Skeletal muscle tissue (tissue), 4 donors: Measurements from ENCODE around the gene XPO6. TPM values are rescaled to one million over a fixed set of nuclear protein-coding genes. Genes with fewer than 3 reads are reported as not detected.

Source experiments
- H3K27ac ChIP-seq: one replicate; pipeline ENCODE4 v1.7.0; 2013; ENCODE audit warnings: mild to moderate bottlenecking, low read depth, low read length, inconsistent platforms
- H3K27me3 ChIP-seq, 3 donors: one replicate each; pipeline ENCODE4 v1.7.0; 2013; ENCODE audit warnings: low read length in 3 of 3; ENCODE audit not compliant: control insufficient read depth in 3 of 3, insufficient read depth in 3 of 3
- H3K36me3 ChIP-seq, 3 donors: one replicate each; pipeline ENCODE4 v1.7.0; 2013; ENCODE audit warnings: low read length in 3 of 3; ENCODE audit not compliant: control insufficient read depth in 3 of 3, insufficient read depth in 3 of 3
- H3K4me1 ChIP-seq, 3 donors: one replicate each; pipeline ENCODE4 v1.7.0; 2013; ENCODE audit warnings: low read length in 3 of 3, mild to moderate bottlenecking in 3 of 3; ENCODE audit not compliant: control insufficient read depth in 3 of 3, insufficient read depth in 3 of 3
- H3K4me3 ChIP-seq, 3 donors: one replicate each; pipeline ENCODE4 v1.7.0; 2013; ENCODE audit warnings: low read length in 3 of 3
- H3K9ac ChIP-seq, 3 donors: one replicate each; pipeline ENCODE4 v1.7.0; 2013; ENCODE audit warnings: low read length in 3 of 3, mild to moderate bottlenecking in 3 of 3, moderate library complexity in 2 of 3, low read depth in 1 of 3
- H3K9me3 ChIP-seq, 3 donors: one replicate each; pipeline ENCODE4 v1.7.0; 2013; ENCODE audit warnings: low read length in 3 of 3; ENCODE audit not compliant: control insufficient read depth in 3 of 3
- total RNA-seq: library from RNA; depleted of rRNA; stranded (reverse); fragments of >200 nt; gene quantifications from one replicate; pipeline ENCODE4 v1.2.3, GENCODE V29; 2014
- donor health status: Osteomylitis.

XPO6 gene
- total RNA-seq, 1 donor from 2014 or later: 33.9 TPM

DNA sequence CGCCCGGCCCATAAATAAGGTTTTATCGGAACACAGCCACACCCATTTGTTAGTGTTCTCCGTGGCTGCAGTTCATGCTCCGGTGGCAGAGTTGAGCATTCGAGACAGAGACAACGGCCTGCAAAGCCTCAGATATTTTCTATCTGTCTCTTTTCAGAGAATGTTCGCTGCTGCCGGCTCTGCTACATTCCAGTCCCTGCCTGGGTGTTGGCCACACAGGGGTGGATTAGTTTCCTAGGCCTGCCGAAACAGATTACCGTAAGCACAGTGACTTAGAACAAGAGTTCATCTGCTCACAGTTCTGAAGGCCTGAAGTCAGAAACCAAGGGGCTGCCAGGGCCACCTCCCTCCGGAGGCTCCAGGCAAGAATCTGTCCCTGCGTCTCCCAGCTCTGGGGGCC, 129.1 kb downstream of the XPO6 start:
- H3K4me3 ChIP-seq: no peak overlapping the region
- no peaks in the 10 kb centered on the region for H3K36me3 ChIP-seq
- H3K27ac ChIP-seq: no peak overlapping the region
- H3K4me1 ChIP-seq: no peaks in the 10 kb centered on the region
- peaks cover 0 to 5% (median 0%) of the 10 kb centered on the region in 3 donors for H3K27me3 ChIP-seq
- no peaks in the 10 kb centered on the region for H3K9me3 ChIP-seq
- no peak overlapping the region for H3K9ac ChIP-seq

DNA sequence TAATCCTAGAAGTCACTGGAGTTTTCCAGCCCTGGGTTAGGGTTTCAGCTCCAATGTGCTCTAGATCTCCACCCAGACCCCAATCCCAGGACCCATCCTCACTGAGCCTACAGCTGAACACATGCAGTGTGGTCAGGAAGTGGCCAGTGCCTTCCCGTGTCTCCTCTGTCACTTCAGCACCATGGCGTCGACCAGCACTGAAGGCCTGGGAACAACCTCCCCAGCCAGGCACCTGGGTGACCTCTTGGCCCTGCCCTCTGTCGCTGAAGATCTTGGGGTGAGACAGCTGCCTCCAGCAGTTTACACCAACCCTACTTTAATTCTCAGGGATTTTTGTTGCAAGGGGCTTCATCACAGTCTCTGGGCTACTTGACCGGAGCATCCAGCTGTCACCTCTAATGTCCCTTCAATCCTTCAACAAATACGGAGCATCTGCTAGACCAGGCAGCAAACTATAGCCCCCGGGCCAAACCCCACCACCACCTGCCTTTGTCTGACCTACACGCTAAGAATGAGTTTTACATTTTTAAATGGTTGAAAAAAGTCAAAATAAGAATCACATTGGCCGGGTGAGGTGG, 130.3 kb downstream of the XPO6 start:
- Histone ChIP-seq H3K4me1 (no peaks in the 10 kb centered on the region), H3K36me3 (no peaks in the 10 kb centered on the region), H3K27me3 (peaks cover 0 to 5% (median 0%) of the 10 kb centered on the region in 3 donors), H3K9ac (no peak overlapping the region), H3K9me3 (no peaks in the 10 kb centered on the region), H3K4me3 (no peak overlapping the region), H3K27ac (no peak overlapping the region)

DNA sequence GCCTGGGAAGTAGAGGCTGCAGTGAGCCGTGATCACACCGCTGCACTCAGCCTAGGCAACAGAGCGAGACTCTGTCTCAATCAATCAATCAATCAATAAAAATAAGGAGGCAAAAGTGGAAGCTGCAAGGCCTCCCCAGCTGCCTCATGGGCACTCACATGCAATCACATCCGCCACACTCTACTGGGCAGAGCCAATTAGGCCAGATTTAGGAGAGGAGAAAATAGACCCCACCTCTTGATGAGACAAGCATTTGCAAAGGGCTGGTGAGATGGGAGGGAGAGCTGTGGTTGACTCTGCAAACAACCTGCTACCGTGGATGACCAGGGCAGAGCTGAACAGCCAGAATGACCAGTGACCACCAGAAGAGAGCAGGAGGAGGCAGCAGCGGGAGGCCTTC, 133.5 kb downstream of the XPO6 start:
- no peak overlapping the region for H3K9ac ChIP-seq
- H3K27ac ChIP-seq: no peak overlapping the region
- no peak overlapping the region for H3K4me3 ChIP-seq
- peaks cover 0 to 9% (median 3%) of the 10 kb centered on the region in 3 donors for H3K27me3 ChIP-seq
- no peaks in the 10 kb centered on the region for H3K4me1 ChIP-seq
- no peaks in the 10 kb centered on the region for H3K9me3 ChIP-seq
- no peaks in the 10 kb centered on the region for H3K36me3 ChIP-seq

DNA sequence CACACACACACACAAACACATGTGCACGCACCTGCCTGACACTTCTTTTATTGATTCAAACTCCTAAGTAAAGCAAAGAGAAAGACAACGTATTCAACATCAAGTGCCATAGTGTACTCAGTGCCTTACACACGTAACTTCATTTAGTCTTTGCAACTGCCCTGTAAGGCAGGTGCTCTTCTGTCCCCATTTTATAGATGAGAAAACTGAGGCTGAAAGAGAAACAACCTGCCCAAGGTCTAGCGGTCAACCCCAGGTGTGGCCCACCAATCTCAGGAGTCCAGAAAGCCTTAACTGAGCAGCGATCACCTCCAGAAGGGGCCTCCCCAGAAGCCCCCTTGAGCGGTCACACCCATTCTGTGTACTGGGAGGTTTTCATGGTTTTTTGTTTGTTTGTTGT, 137.9 kb downstream of the XPO6 start:
- H3K9me3 ChIP-seq: no peaks in the 10 kb centered on the region
- no peak overlapping the region for H3K27ac ChIP-seq
- no peak overlapping the region for H3K9ac ChIP-seq
- H3K4me1 ChIP-seq: peaks cover 0 to 4% (median 0%) of the 10 kb centered on the region in 3 donors
- H3K4me3 ChIP-seq: no peak overlapping the region
- H3K36me3 ChIP-seq: no peaks in the 10 kb centered on the region
- H3K27me3 ChIP-seq: peaks cover 6 to 19% (median 7%) of the 10 kb centered on the region in 3 donors

DNA sequence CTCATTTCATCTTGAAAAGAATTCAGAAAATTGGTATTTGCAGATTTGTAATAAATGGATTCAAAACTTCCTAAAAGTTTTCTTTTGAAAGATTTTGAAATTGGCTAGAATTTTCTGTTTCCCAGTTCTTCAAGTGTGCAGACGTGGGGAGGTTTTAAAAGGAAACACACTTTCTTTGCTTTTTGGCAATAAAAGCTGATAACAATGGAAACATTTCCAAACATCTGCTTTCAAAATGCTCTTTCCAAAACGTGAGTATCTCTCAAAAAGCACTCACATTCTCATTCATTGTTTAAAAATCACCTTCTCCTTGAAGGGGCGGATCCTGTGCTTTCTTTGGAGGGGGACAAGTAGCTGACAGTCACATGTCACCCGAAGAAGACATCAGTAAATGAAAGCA, 139.7 kb downstream of the XPO6 start:
- Histone ChIP-seq H3K9ac (no peak overlapping the region), H3K4me3 (no peak overlapping the region), H3K27ac (no peak overlapping the region), H3K9me3 (no peaks in the 10 kb centered on the region), H3K4me1 (peaks cover 11 to 14% (median 11%) of the 10 kb centered on the region in 3 donors), H3K27me3 (peaks cover 6 to 21% (median 7%) of the 10 kb centered on the region in 3 donors), H3K36me3 (no peaks in the 10 kb centered on the region)

DNA sequence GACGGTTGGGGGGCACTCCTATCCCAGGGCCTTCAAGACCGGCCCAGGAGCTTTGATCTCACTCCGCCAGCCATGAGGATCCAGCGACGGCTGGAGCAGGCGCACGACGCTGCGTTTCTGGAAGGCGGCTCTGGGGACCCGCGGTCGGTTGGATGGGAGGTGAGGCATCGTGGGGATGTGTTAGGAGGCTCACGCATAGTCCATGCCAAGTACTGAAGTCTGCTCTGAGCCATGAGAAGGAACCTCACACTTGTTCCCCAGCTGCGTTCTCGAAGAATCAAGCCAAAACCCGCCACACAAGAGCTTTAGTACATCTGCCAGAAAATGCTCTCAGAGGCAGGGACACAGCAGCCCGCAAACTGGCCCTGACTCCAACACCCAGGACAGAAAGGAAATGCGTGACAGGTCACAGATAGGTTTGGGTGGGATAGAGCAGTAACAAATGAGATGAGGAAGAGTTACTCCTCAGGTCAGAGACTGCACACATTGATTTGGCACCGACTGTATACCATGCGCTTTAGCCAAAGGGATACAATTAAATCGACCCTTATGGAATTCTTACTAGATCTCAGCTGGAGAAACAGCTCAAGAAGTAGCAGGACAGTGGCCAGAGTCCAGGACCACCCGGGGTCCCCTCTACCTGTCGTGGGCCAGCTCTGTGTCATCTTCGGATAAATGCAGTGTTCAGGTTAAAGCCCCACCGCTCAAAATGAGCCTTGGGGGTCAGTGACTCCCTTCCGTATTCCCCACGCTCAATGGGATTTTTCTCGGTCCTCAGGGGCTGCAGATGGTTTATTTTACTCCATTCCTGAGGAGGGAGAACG, 141.6 kb downstream of the XPO6 start:
- Histone ChIP-seq H3K9me3 (no peaks in the 10 kb centered on the region), H3K9ac (no peak overlapping the region), H3K27ac (no peak overlapping the region), H3K4me1 (peaks cover 12 to 15% (median 12%) of the 10 kb centered on the region in 3 donors), H3K36me3 (no peaks in the 10 kb centered on the region), H3K27me3 (peaks cover 6 to 15% (median 7%) of the 10 kb centered on the region in 3 donors), H3K4me3 (no peak overlapping the region)

DNA sequence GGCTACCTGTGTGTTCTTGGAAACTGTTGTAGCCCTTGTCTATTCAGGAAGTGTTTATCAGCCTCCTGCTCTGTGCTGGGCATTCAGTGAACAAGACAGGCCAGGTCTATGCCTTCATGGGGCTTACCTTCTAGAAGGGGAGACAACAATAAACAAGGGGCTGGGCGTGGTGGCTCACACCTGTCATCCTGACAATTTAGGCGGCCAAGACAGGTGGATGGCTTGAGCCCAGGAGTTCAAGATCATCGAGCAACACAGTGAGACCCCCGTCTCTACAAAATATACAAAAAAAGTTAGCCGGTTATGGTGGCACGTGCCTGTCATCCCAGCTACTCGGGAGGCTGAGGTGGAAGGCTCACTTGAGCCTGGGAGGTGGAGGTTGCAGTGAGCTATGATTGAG, 142.8 kb downstream of the XPO6 start:
- Histone ChIP-seq H3K36me3 (no peaks in the 10 kb centered on the region), H3K4me1 (peaks cover 12 to 15% (median 12%) of the 10 kb centered on the region in 3 donors), H3K9ac (no peak overlapping the region), H3K27ac (no peak overlapping the region), H3K4me3 (no peak overlapping the region), H3K9me3 (no peaks in the 10 kb centered on the region), H3K27me3 (peaks cover 16 to 25% (median 17%) of the 10 kb centered on the region in 3 donors)

DNA sequence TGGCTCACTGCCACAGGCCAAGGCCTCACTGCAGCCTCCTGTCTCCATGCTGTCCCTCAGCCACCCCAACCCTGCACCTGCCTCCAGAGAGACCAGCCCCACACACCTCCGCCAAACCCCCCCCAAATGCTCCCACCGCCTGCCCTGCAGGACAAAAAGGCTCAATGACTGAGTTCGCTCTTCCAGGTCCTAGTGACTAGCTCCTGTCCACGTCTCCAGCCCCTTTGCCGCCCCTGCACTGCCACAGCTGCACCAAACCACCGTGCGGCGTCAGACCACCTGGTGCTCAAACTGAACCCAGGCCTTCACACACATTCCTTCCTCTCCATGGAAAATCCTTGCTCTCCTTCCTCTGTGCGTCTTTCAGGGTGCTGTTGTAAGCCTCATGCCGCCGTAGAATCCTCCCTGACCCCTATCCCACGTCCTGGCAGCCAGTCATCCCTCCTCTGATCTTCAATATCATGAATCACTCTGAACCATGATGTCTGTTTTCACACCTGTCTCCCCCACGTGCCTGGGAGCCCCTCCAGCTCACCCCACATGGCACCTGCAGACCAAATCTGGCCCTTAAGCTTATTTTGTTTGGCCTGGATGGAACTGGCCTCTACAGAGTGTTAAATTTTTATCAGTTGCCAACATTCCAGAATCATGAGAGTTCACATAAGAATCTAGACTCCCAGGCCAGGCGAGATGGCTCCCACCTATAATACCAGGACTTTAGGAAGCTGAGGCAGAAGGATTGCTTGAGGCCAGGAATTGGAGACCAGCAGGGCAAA, 144.0 kb downstream of the XPO6 start:
- Histone ChIP-seq H3K9me3 (no peaks in the 10 kb centered on the region), H3K4me1 (peaks cover 12 to 15% (median 12%) of the 10 kb centered on the region in 3 donors), H3K27ac (no peak overlapping the region), H3K27me3 (peaks cover 18 to 28% (median 19%) of the 10 kb centered on the region in 3 donors), H3K36me3 (no peaks in the 10 kb centered on the region), H3K9ac (no peak overlapping the region), H3K4me3 (peak overlapping the region in 1 of 3 donors; percentile 20)

DNA sequence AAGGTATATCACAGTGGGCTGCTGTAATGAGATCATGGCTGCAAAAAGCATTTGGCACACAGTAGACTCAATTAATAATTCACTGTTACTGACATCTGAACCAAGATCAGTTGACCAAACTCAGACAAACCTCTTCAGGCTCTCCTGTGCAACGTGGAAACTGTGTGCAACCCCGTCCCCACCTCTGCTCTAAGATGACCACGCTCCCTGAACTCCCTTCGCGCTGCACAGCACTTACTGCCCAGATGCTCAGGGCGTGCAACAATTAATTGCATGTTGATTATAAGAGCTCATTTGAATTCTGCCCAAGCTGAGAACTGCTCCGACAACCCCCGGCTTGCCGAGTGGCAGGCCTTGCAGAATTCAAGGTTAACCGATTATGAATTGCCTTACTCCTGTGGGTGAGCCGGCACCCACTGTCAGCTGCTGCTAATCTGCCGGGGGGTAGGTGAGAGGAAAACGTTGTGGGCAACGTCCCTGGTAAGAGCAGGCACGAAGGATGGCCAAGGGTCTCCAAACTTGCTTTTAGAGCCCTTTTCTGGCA, 147.0 kb downstream of the XPO6 start:
- no peaks in the 10 kb centered on the region for H3K36me3 ChIP-seq
- no peak overlapping the region for H3K27ac ChIP-seq
- no peak overlapping the region for H3K9ac ChIP-seq
- peaks cover 12 to 13% (median 12%) of the 10 kb centered on the region in 3 donors for H3K4me1 ChIP-seq
- H3K4me3 ChIP-seq: no peak overlapping the region
- H3K27me3 ChIP-seq: peaks cover 29 to 50% (median 38%) of the 10 kb centered on the region in 3 donors
- no peaks in the 10 kb centered on the region for H3K9me3 ChIP-seq
